ENCODE results near the gene CD58. TPM values are rescaled to one million over a fixed set of nuclear protein-coding genes. Genes with fewer than 3 reads are reported as not detected.

CD58 gene
- total RNA-seq, 4 donors from 2014 or later, result 14.3 to 32.4 (median 24.8) TPM

GRCh38 chr1:116494745-116495144, 76.1 kb downstream of the CD58 start:
- ATAC-seq, result no peak
- TF ChIP-seq POLR2AphosphoS5 (IDR thresholded peaks at IDR 0.05) (no peak), EP300 (IDR thresholded peaks at IDR 0.05) (no peak), POLR2A (IDR thresholded peaks at IDR 0.05) (no peak), CTCF (IDR thresholded peaks at IDR 0.05) (no peak)
- Histone ChIP-seq H3K9me3 (no peaks in the 10 kb centered on the region), H3K4me1 (peaks cover 0 to 22% (median 8%) of the 10 kb centered on the region in 3 donors), H3K27ac (no peak overlapping the region), H3K36me3 (no peaks in the 10 kb centered on the region), H3K27me3 (no peaks in the 10 kb centered on the region), H3K4me3 (no peak overlapping the region)
- WGBS, 2 donors (ENCODE audit: low coverage in 1 of 2), result 75 to 83% methylated on average over 2 of the region's 2 CpGs

- Histone ChIP-seq H3K27me3 (no peaks in the 10 kb centered on the region), H3K4me3 (no peak overlapping the region), H3K27ac (no peak overlapping the region), H3K4me1 (peaks cover 0 to 22% (median 8%) of the 10 kb centered on the region in 3 donors), H3K9me3 (no peaks in the 10 kb centered on the region), H3K36me3 (no peaks in the 10 kb centered on the region)
- WGBS, 2 donors (ENCODE audit: low coverage in 1 of 2), result 85% methylated on average over 5 of the region's 12 CpGs; no CpG with 5 or more reads in 1 of the 2 donors
- no peak for TF ChIP-seq POLR2AphosphoS5 (IDR thresholded peaks at IDR 0.05)
- TF ChIP-seq EP300 (IDR thresholded peaks at IDR 0.05), result no peak
- TF ChIP-seq POLR2A (IDR thresholded peaks at IDR 0.05), result no peak
- TF ChIP-seq CTCF (IDR thresholded peaks at IDR 0.05), result no peak
- ATAC-seq, result no peak
Measured at GRCh38 chr1:116494353-116494692, 76.5 kb downstream of the CD58 start.

GRCh38 chr1:116493484-116494352, 77.1 kb downstream of the CD58 start:
- TF ChIP-seq CTCF (IDR thresholded peaks at IDR 0.05) (no peak), POLR2A (IDR thresholded peaks at IDR 0.05) (no peak), EP300 (IDR thresholded peaks at IDR 0.05) (no peak), POLR2AphosphoS5 (IDR thresholded peaks at IDR 0.05) (no peak)
- Histone ChIP-seq H3K27me3 (no peaks in the 10 kb centered on the region), H3K4me3 (no peak overlapping the region), H3K36me3 (no peaks in the 10 kb centered on the region), H3K4me1 (peaks cover 0 to 17% (median 8%) of the 10 kb centered on the region in 3 donors), H3K9me3 (no peaks in the 10 kb centered on the region), H3K27ac (no peak overlapping the region)
- no peak for ATAC-seq
- 80% methylated on average over 1 to 2 of the region's 29 CpGs for WGBS, 2 donors (ENCODE audit: low coverage in 1 of 2)

- H3K27me3 ChIP-seq, result no peaks in the 10 kb centered on the region
- H3K36me3 ChIP-seq, result no peaks in the 10 kb centered on the region
- peaks cover 0 to 15% (median 8%) of the 10 kb centered on the region in 3 donors for H3K4me1 ChIP-seq
- H3K4me3 ChIP-seq, result no peak overlapping the region
- H3K27ac ChIP-seq, result no peak overlapping the region
- no peaks in the 10 kb centered on the region for H3K9me3 ChIP-seq
- WGBS, 2 donors (ENCODE audit: low coverage in 1 of 2), result 96 to 100% methylated on average over 5 of the region's 7 CpGs
- no peak for TF ChIP-seq POLR2AphosphoS5 (IDR thresholded peaks at IDR 0.05)
- TF ChIP-seq EP300 (IDR thresholded peaks at IDR 0.05), result no peak
- TF ChIP-seq POLR2A (IDR thresholded peaks at IDR 0.05), result no peak
- TF ChIP-seq CTCF (IDR thresholded peaks at IDR 0.05), result no peak
- ATAC-seq, result no peak
Measured at GRCh38 chr1:116493036-116493435, 77.8 kb downstream of the CD58 start.

- no peaks in the 10 kb centered on the region for H3K36me3 ChIP-seq
- no peaks in the 10 kb centered on the region for H3K9me3 ChIP-seq
- peaks cover 0 to 15% (median 8%) of the 10 kb centered on the region in 3 donors for H3K4me1 ChIP-seq
- no peak overlapping the region for H3K27ac ChIP-seq
- no peaks in the 10 kb centered on the region for H3K27me3 ChIP-seq
- ATAC-seq, result no peak
- no peak for TF ChIP-seq POLR2AphosphoS5 (IDR thresholded peaks at IDR 0.05)
- no peak for TF ChIP-seq EP300 (IDR thresholded peaks at IDR 0.05)
- no peak for TF ChIP-seq POLR2A (IDR thresholded peaks at IDR 0.05)
- TF ChIP-seq CTCF (IDR thresholded peaks at IDR 0.05), result no peak
- no peak overlapping the region for H3K4me3 ChIP-seq
- 84 to 100% methylated on average over 2 to 3 of the region's 4 CpGs for WGBS, 2 donors (ENCODE audit: low coverage in 1 of 2)
Measured at GRCh38 chr1:116492358-116492811, 78.4 kb downstream of the CD58 start.
